HG03060 (cell line): ENCODE data around the gene ZNRF3.

Experiments
- ATAC-seq: cut with Tn5 transposase; IDR thresholded peaks from one replicate; pipeline ENCODE4 v1.9.1; 2021; ENCODE audit warnings: low read depth, moderate number of reproducible peaks; ENCODE audit not compliant: unreplicated experiment

The ZNRF3 gene

DNA sequence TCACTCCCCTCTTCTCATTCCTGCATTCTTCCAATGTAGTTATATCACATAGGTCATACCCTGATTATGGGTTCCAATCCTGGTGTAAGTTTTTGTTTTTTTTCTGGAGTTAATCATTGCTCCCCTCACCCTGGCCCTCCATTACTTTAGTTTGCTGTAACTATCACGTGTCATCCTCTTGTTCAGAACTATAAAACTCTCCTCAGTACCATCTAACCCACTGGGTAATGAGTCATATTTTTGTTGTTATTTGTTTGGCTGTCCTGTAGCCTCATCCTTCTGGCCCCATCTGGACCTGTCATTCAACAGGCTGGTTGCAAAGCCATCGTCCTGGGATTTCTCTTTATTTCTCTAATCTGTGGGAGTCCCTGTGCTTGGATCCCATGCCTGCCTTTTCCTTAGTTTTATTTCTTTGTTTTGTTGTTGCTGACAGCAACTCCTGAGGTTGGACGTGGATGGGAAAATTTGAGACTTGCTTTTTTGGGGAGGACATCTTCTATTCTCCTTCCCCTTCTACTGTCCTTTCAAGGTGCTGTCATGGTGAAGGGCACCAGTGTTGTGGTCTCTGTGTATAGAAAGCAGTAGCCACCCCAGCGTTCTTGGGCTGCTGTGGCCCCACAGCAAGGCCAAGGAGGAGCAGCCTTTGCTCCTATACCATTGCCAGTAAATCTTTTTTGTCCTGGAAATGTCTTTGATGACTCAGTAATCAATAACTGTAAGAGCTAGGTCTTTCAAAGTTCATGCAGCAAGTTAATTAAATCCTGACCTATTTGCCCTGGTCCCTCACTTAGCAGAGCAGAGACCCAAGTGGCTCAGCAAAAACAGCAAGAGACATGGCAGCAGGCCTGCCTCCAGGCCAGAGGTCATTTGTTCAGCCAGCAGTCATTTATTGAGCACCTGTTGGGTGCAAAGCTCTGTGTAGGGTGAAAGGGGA is 95.8 kb downstream of the ZNRF3 start:
- ATAC-seq = no peak

DNA sequence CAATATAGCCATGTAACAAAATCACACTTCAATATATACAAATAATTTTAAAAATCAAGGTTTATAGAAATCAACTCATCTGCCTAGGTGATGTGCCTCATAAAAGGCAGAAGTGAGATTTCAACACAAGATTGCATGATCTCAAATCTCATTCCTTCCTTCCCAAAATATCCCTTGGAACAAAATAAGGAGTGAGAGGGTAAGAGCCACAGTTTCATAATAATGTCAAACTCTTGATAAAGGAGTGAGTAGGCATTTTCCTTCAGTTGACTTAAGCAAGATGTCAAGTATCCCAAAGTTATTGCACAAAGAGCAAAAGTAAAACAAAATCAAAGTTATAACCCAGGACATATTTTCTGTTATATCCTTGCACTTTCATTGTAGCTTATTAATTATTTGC is 97.0 kb downstream of the ZNRF3 start:
- no peak for ATAC-seq

DNA sequence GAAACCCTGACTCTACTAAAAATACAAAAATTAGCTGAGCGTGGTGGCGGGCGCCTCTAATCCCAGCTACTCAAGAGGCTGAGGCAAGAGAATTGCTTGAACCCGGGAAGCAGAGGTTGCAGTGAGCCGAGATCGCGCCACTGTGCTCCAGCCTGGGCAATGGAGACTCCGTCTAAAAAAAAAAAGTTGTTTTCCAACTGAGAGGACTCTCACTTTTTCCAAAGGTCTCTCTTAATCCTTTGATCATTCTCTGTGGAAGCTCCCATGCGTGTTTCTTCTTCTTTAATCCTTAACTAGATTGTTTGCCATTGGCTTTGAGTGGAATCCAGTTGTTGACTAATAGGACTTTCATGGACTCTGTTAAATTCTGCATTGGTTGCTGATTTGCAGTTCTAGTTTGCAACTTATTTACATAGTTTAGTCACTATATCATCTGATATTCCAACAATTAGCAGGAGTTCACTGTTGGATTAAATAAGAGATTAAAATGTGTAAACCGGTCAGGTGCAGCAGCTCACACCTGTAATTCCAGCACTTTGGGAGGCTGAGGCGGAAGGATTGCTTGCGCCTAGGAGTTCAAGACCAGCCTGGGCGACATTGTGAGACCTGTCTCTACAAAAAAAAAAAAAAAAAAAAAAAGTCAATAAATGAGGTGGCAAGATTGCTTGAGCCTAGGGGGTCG is 98.6 kb downstream of the ZNRF3 start:
- no peak for ATAC-seq

DNA sequence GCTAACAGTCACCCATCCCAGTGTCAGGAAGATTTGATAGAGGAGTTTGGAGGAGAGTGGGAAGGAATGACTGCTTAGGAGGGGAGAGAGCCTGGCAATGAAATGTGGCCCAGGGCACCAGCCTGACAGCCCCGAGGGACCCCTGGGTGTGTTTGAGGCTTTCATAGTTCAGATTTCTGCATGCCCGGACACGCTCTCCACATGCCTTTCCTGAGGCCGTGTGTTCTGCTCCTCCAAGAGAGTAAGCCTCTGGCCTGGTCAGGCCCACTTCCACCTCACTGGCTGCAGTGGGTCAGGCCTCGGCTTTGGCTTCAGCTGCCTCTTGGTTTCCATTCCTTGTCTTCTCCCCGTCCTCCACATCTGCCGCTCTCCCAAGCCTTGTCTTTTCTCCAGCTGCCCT is 99.8 kb downstream of the ZNRF3 start:
- no peak for ATAC-seq

DNA sequence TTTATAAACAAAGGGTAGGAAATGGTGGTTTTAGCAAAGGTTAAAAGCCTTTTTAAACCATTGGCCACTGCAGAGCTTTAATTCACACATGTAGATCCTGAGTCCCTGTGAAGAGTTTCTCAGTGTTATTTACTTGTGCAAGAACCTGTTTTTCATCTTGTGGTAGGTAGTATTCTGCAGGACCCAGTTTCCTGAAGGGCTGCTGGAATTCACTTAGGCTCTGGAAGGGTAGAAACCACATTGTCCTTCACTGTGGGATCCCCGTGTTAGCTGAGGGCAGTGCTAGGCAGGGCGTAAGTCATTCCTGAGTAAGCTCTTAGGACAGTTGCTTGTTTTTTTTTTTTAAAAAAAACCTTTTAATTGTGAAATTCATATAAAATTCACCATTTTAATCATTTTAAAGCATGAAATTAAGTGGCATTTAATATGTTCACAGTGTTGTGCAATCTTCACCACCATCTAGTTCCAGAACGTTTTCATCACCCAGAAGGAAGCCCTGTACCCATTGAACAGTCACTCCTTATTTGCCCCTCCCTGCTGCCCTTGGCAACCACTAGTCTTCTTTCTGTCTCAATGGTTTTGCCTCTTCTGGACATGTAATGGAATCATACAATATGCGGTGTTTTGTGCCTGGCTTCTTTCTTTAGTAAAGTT is 100.5 kb downstream of the ZNRF3 start:
- ATAC-seq = no peak

DNA sequence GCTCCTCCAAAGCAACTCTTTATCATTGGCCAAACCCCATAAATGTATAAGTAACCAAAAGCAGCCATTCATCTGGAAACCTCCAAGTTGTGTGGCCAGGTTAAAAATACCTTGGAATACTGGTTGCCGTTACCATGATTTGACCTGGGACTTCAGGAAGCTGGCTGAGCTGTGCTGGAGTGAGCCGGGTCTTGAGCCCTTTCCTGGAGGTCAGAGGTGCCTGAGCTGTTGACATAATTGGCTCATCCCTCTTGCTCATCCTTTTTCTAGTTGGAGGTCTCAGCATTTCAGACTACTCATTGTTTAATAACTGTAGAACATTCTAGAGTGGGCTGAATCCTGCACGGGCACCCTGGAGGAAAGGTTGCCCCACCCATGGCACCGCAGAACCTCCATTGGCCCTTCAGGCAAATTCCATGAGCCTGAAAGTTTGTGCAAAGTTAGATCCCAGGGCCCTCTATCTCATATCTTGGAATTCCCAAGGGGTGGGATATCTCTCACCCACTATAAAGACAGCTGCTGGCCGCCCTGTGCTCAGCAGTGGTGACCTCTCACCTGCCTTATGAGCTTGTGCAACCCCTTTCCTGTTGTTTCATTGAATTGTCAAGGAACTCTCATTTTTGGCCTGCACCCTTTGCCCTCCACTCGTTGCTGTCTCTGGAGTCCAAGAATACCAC is 101.2 kb downstream of the ZNRF3 start:
- no peak for ATAC-seq

DNA sequence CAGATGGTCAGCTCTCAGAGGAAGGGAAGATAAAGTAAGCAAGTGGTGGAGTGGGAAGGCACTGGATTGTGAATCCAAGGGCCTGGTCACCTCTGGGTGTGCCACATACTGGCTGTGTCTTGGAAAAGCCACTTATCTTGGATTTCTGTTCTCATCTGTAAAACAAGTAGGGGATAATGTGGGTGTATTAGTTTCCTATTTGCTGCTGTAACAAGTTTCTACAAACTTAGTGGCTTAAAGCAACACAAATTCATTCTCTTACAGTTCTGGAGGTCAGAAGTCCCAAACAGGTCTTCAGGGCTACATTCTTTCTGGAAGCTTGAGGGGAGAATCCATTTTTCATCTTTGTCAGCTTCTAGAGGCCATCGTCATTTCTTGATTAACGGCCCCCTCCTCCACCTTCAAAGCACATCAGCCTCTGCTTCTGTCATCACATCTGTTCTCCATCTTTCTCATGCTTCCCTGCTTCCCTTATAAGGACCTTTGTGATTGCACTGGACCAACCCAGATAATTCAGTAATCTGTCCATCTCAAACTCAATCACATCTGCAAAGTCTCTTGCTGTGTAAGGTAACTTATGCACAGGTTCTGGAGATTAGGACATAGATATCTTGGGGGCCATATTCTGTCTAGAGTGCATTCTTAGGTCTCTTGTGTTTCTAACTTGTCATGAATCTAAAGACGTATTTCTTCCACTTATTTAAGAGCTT is 102.4 kb downstream of the ZNRF3 start:
- no peak for ATAC-seq

DNA sequence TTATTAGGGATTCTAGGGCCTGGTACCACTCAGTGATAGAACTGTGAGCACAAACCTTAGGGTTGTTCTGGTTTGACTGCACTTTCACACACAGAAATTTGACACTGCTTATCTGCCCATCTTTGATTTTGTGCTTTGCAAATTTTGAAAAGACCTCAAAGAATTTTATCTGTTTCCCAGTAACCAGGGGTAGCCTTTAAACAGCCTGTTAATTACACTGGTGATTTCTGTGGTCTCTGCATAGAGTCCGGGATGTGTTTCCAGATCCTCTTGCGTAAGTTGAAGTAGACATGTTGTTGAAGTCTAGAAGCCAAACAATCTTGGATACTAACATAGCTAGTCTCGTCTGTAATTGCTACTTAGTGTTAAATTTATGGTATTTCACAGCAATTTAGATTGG is 103.0 kb downstream of the ZNRF3 start:
- no peak for ATAC-seq

DNA sequence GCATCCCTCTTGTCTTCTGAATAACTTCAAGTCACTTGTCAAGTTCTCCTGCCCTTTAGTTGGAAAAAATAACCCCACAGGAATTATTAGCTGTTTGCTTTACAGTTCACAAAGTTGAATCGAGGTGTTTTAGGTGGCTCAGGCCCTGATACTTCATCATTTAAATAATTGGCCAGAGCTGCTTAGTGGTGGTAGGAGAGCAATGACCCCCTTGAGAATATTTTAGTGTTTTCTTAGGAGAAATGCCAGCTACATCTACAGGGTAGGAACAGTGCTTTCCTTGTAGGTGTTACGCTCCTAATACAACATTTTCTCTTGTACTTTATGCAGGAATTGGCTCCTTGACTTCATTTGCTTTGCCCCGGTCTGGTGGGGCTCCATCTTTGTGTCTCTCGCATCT is 105.1 kb downstream of the ZNRF3 start:
- no peak for ATAC-seq

DNA sequence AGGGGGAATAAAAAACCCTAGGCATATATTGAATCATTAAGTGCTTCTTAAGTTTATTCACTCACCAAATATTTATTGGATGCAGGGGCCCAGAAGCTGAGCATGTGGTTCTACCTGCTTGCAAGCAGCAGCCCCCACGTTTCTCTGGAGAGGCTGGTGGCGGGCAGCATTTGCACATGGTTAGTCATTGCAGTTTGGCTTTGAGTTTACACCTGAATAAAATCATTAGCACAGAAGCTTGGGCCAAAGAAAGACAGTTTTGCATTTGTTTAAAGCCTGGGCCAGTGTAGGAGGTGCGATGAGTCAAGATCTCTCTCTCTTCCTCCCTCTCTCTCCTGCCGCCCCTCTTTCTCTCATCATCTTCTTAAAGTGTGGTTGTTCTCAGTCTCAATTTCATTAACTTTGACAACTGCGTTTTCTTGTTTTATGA is 105.7 kb downstream of the ZNRF3 start:
- ATAC-seq = no peak

DNA sequence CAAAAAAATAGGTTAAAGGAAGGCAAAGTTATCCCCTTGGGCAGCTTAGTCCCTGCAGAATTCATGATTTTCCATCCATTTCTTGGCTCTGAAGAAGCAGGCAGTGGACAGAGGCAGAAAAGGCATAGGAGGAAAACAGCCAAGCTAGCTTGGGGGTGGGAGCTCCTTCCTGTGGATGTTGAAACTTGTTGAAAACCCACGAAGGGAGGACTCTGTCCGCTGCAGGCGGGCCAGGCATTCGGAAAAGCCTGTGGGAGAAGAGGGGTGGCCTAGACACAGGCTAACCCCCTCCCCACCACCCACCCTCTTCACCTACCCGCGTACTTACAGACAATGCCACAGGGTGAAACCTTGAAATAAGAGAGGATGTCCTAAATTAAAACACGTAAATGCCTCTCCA is 106.1 kb downstream of the ZNRF3 start:
- ATAC-seq = no peak

DNA sequence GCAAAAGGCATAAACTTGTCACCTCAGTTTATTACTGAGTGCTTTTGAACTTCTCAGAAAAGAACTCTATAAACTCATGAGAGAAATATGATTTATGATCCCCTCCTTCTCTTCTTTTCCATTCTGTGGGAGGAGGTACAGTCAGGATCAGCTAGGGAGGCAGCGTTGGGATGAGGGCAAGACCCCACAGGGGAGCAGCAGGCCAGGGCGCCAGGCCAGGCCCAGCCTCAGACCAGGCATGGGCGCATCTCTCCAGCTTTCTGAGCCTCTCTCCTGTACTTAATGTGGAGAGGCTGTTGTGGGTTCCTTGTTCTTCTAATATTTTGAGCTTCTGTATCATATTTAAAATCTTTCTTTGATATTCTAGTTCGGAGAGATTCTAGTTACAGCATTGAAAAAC is 106.5 kb downstream of the ZNRF3 start:
- ATAC-seq = no peak

DNA sequence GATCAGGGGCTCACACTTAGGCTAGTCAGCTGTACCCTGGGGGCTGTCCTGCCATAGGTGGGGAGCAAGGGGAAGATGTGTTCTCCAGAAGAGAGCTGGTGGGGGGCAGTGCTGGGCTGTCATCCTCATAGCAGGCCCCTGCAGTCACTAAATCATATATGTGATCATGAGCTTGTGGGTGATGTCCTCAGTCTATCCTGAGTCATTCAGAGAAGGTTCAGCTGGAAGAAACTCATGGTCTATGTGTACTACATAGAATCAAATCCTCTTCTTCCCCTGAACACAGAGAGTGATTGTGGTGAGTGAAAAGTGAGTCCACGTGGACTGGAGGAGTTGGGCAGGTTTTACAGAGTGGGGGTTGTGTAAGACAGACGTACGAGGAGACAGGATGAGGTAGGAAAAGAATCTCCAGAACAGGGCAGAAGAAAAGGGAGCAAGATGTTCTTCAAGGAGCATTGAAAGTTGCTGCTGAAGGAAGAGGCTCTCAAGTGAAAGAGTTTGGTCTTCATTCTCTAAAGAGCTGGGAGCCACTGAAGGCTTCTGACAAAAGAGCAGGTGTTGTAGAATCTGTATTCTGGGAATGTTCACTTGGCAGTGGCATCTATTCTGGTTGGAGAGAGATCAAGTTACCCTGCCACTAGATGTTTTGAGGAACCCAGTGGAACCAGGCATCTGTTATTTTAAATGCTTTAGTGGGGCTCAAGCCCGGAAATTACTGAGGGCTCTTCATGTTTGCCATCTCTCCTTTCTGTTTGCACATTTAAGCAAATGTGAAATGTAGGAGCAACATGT is 109.4 kb downstream of the ZNRF3 start:
- ATAC-seq = no peak

DNA sequence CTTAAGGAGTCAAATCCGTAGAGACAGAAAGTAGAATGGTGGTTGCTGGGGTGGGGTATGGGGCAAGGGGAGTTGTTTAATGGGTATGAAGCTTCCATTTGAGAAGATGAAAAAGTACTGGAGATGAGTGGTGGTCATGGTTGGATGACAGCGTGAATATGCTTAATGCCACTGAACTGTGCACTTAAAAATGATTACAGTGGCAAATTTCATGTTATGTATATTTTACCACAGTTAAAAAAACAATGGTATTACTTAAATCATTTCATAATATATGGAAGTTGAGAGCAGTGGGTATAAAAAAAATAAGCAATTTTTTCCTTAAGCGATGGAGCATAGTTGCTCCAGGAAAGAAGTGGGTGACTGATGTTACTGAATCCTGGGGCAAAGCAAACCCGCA is 111.2 kb downstream of the ZNRF3 start:
- ATAC-seq = no peak

DNA sequence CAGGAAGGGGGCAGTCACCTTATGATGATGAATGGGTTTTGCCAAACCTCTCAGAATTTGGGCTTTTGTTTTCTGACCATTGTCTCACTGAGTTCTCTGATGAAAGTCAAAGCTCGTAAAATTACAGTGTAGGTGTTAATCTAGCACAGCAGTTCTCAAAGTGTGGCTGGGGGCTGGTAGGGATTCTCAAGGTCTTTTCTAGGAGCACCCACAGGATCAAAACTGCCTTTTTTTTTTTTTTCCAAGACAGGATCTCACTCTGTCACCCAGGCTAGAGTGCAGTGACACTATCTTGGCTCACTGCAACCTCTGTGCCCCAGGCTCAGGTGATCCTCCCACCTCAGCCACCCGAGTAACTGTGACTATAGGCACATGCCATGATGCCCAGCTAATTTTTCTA is 112.2 kb downstream of the ZNRF3 start:
- no peak for ATAC-seq

DNA sequence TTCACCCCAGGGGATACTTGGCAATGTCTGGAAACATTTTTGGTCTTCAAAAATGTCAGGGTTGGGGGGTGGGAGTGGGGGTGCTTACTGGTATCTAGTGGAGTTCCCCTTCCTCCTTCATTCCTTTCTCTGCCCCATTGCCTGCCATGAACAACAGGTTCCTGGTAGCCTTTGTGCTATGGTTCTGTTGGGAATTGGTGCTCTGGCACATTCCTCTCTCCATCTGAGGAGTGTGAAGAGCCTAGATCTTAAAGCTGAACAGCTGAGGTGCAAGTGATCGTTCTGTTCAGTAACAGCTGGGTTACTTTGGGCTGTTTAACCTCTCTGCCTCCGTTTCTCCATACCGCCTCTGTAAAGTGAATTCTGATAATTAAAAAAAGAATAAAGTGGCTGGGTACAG is 114.0 kb downstream of the ZNRF3 start:
- no peak for ATAC-seq

DNA sequence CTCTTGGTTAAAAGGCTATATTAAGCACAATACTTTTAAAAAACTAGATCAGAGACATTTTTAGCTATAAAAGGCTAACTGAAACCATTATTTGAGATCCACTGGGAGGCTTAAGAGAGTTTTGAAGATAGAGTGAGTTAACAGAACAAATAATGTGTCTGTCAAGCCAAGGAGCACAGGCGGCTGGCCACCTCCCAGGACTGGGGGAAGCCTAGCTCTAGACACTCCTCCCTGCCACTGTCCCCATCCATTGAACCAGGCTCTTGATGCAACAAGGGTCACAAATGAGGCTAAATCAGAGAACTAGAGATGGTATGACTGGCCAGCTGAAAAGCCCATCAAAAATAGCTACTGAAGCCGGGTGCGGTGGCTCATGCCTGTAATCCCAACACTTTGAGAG is 115.3 kb downstream of the ZNRF3 start:
- ATAC-seq = no peak

DNA sequence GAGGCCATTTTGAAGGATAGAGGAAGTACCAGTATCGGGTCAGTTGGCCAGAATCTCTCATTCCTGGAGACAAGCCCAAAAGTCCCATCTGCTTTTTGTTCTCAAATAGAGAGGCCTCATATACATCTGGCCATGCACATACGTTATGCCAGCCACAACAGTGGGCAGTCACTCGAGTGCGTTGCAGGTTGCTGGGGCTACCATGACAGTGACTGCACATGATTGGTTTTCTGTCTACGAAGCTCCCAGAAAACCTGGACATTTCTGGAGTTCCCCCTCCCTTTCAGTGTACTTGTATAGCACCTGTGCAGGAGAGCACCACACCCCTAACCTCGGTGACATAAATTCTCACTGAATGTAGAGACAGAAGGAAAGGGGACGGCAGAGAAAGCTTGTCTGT is 116.1 kb downstream of the ZNRF3 start:
- no peak for ATAC-seq

DNA sequence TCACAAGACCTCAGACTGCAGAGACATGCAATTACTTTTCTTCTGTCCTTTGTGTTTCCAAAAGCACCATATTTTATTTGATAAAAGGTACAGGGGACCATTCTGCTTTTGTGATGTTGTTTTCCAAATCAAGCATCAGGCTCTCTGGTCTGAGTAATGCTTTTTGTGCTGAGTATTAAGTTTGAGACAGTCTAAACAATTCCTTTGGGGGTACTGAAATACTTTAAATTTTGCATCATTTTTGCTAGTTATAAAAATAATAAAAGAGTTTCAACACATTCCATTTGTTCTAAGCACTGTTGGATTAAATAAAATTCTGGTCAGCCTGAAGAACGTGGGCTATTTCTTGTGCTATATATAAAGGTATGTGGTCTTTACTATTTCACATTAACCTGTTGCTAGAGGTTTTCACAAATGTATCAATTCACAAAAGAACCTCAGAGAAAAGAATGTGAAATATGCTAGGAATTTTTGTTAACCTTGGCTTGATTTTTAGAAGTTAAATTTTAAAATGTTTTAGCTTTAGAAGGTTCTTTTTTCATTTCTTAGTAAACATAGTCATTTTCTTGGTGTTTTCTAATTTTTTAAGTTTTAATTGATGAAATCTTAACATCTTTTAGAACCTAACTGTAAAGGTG is 116.7 kb downstream of the ZNRF3 start:
- ATAC-seq = no peak
